HG03439 (cell line): ENCODE results near the gene MAPK4.
"Not testable (repeated sequence)": the region's sequence is repeated elsewhere in the genome, so short reads cannot be mapped to it uniquely, and the experiment has no call there.

Source experiments
- ATAC-seq: cut with Tn5 transposase; IDR thresholded peaks from one replicate; pipeline ENCODE4 v1.9.1; 2021; ENCODE audit warnings: mild to moderate bottlenecking, moderate library complexity; ENCODE audit not compliant: unreplicated experiment

Gene MAPK4

DNA sequence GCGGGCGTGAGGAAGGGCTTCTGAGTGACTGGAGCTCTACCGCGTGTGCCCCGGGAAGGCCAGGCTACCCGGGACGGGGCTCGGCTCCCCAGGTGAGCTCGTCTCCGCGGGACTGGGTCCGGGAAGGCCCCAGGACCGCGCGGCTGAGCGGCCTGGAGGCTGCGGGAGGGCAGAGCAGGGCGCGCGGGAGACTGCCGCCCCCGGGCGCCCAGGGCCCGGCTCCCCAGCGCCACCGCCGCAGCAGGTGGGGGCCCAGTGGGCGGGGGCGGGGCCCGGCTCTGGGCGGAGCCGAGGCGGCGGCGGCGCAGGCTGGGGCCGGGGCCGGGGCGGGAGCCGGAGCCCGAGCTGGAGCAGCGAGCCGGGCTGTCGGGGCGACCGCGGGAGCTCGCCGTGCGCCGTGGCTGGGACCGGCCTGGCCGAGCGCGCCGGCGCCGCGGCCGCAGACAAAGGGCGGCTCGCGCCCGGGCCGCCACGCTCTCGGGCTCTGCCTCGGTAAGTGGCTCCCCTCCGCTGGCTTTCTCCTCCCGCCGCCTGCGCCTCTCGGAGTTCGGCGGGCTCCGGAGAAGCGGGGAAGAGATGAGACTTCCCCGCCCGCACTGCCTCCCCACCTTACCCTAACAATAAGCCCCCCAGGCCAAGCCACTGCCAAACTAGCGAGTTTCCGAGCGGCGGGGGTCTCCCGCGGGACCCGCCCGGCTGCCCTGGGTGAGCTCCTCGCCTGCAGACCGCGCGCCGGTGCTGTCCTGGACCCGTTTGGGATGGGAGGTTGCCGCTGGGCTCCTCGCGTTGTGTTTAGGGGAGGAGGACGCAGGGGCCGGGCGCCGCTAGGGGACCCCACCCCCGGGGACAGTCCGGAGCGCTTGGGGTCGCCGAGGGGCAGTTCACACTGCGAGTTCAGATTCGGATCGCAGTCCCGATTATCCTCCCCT is at the start of gene MAPK4:
Gene MAPK4 (plus strand): TSS at position 336 of the 929 bp plus-strand sequence. CDS start 103,872 bp downstream, outside the sequence.
- no peak for ATAC-seq

GRCh38 chr18:50517277-50517676 is 42.6 kb upstream of the MAPK4 start:
- not testable (repeated sequence) for ATAC-seq

- no peak for ATAC-seq
These were observed 40.9 kb upstream of the MAPK4 start for GRCh38 chr18:50518787-50519546.

DNA sequence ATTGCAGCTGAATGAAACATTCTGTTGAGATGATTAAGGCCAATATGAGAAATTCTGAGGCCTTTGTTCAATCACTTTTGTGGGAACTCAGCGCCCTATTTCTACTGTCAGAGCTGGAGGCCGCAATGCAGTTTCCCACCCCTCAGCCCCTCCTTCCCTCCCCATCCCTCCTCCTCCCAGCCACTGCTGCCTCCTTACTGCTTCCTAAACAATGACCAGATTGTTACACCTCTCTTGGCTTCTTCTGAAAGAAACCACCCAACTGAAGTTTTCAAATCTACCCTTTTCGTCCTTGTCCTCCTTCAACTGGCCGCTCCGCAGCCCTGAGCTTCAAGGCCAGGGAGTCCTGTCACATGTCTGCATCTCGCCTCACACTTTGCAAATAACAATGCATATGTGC is 36.7 kb upstream of the MAPK4 start:
- ATAC-seq: no peak

GRCh38 chr18:50527636-50528307 is 32.1 kb upstream of the MAPK4 start:
- no peak for ATAC-seq

GRCh38 chr18:50528806-50529205 is 31.1 kb upstream of the MAPK4 start:
- no peak for ATAC-seq

DNA sequence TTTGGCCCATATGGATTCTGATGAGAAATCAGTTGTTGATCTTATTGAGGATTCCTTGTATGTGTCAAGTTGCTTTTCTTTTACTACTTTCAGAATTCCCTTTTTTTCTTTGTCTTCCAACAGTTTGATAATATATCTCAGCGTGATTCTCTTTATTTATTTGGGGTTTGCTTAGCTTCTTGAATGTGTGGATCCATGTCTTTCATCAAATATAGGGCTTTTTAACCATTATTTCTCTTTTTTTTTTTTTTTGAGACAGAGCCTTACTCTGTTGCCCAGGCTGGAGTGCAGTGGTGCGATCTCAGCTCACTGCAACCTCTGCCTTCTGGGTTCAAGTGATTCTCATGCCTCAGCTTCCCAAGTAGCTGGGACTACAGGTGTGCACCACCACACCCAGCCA is 26.1 kb upstream of the MAPK4 start:
- ATAC-seq: not testable (repeated sequence)

DNA sequence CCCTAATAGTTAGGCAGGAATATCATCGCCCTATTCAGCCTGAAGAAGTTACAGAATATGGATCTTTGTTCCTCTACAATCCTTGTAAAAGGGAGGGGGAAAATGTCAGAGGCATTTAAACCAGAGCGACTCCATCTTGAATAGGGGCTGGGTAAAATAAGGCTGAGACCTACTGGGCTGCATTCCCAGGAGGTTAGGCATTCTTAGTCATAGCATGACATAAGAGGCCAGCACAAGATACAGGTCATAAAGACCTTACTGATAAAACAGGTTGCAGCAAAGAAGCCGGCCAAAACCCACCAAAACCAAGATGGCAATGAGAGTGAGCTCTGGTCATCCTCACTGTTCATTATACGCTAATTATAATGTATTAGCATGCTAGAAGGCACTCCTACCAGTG is 15.4 kb upstream of the MAPK4 start:
- ATAC-seq: not testable (repeated sequence)

DNA sequence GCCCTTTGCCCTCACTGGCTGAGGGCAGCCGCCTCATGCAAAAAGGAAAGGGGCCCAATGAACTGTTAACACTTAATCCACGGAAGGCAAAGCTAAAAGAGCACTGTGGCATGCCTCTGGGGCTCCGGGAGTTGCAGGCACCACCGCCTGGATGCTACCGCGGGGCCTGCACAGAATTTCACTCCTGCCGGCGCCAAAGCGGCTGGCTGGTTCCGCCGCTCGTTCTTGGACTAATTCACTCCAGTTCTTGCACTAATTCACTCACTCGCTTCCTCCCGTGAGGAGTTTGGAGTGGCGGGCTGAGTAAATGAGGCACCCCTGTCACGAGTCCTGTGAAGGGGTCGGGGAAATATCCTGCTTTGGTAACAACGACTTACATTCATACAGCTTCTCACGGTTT is 14.0 kb upstream of the MAPK4 start:
- no peak for ATAC-seq

GRCh38 chr18:50548160-50548559 is 11.7 kb upstream of the MAPK4 start:
- ATAC-seq: no peak

GRCh38 chr18:50551651-50552050 is 8.2 kb upstream of the MAPK4 start:
- not testable (repeated sequence) for ATAC-seq

- ATAC-seq: no peak
These were observed 1.7 kb upstream of the MAPK4 start for GRCh38 chr18:50558157-50558556.

DNA sequence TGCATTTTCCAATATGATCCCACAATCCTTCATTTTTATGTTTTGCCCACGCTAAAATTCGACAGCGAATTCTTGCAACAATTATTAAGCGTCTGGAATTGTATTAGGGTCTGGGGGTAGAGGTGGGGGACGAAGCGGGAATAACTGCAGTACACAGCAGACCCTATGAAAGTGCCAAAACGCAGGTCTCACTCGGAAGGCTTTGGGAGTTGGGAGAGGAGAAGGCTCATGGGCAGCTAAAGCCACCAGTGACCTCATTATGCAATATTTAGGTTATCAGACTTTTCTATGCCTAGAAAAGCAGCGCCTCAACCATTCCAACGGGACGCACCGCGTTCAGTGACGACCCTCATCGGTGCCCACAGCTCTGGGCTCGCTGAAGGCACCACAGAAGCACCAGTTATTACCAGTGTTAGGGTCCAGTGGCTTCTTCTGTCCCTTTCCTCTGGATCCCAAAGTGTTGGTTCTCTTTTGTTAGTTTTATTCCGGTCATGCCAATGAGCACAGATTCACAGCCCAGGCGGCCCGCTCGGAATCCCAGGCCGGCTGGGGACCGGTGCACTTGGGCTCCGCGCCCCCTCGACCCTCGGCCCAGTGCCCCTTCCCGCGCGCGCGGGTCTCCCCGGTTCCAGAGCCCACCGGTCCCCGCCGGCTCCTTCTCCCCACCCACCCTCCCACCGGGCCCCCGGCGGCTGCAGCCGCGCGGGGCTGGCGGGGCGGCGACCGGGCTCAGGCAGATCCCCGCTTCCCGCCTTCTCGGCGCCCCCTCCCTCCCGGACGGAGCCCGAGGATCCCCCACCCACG is 737 bp upstream of the MAPK4 start:
- no peak for ATAC-seq

DNA sequence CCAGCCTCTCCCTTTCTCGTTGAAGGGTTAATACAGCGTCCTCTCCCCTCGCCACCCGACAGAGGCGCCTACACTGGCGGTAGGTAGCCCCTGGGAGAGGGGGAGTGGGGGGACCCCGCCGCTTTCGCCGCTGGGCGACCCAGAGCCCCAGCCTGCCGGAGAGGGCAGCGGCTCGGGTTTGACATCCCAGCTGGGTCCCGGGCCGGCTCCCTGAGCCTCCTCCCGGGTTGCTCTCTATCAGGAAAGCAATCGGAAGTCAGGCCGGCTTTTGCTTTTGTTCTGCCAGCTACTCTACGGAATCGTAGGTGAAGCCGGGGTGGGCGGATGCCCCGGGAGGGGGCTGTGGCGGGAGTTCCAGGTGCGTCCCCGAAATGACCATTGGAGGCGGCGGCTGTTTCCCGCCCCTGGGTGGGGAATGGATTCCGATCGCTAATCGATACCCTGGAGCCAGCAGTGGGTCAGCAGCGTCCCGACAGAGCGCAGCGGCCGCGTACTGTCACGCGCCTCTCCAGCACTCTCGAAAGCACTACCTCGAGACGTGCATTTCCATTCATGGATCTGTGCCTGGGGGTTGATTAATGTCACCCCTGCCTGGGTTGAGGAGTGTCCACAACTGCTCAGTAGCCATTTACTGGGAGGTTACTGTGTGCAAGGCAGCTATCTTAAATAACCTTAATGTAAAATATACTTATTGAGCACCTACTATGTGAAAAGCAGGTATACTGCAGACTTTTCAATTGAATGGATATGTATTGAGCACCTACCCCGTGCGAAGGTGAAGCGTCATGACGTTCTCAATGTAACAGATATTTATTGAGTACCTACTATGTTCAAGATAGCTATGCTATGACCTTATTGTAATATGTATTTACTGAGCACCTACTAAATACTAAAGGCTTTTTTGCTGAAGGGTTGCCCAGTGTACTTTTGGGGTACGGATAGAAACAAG is 1.1 kb downstream of the MAPK4 start:
- ATAC-seq: no peak

DNA sequence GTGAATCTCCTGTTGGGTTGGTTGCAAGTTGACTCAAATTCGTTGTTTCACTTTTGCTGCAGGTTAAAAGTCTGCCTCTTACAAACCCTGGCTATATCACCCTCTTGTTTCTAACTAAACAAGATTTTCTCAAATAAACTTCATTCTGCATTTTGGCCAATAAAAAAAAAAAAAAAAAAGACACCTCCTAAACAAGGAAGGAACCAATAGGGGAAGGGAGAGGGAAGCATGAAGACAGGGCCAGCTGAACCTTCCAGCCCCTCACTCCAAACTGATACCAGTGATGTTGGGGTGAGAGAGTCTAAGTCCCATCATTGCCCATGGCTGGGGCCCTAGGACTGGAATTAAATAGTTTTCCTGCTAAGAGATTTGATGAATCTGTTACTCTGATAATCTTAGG is 2.4 kb downstream of the MAPK4 start:
- ATAC-seq: not testable (repeated sequence)

DNA sequence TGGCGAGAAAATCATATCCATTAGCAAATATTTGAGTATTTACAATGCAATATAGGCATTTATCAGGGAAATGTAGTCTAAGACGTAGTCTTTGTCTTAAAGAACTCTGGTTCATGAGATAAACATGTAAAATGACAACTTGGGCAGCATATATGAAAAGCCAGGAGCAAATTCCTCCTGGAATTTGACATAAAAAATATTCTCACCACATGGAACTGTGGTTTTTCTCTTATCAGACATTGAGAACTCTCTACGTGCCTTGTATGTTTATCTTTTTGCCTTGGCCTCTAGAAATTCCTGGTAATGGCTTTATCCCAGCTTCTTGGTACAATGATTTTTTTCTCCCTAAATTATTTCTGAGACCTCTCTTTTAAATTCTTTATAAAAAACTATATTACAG is 2.8 kb downstream of the MAPK4 start:
- ATAC-seq: no peak

- ATAC-seq: no peak
These were observed 3.5 kb downstream of the MAPK4 start for GRCh38 chr18:50563376-50563775.

DNA sequence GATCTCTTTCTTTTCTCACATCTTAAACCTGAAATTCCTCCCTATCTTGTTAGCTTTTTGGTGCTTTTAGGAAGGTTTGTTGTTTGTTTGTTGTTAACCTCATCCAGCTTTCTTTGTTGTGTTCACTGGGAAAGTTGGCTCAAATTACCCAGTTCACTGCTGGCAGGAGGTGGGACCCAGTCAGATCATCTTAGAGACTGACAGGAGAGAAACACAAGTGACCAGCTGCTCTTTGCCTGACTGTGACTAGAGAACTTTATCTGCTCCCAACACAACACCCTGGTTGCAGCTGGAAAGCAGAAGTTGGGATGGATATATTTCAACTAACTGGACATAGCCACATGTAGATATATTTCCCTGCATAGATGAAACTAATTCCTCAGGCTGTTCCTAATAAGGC is 10.0 kb downstream of the MAPK4 start:
- ATAC-seq: no peak

GRCh38 chr18:50571606-50572005 is 11.7 kb downstream of the MAPK4 start:
- ATAC-seq: no peak
